Measurements from ENCODE around the gene PFDN1.

- no peak for TF ChIP-seq CTCF (IDR thresholded peaks at IDR 0.05; ENCODE audit: insufficient read depth, low read length)
- TF ChIP-seq POLR2AphosphoS5 (IDR thresholded peaks at IDR 0.05; ENCODE audit: low read depth) = no peak
- no peak for TF ChIP-seq GABPA (IDR thresholded peaks at IDR 0.05; ENCODE audit: low read depth)
Measured at GRCh38 chr5:140246378-140247122, 56.4 kb downstream of the PFDN1 start.

Data from HL-60 (cell line).